Chondrocyte (in vitro differentiated cells): ENCODE data around the gene TBCEL. TPM values are rescaled to one million over a fixed set of nuclear protein-coding genes. Genes with fewer than 3 reads are reported as not detected.
A peak's percentile ranks its signal among the peaks of the same experiment; 100 is the strongest.

Experiments used
- DNase-seq: peaks from one replicate; pipeline ENCODE4 v3.0.0; 2021; ENCODE audit warnings: mixed read lengths, low spot score
- H3K27ac Mint-ChIP-seq: one replicate; pipeline ENCODE4 v1.8.0; 2021; ENCODE audit warnings: mild to moderate bottlenecking, moderate library complexity, mixed read lengths; ENCODE audit not compliant: unreplicated experiment
- H3K27me3 Mint-ChIP-seq: 2 replicates; pipeline ENCODE4 v1.8.0; 2021; ENCODE audit warnings: low read depth, mixed read lengths
- H3K36me3 Mint-ChIP-seq: 2 replicates; pipeline ENCODE4 v1.8.0; 2021; ENCODE audit warnings: low read depth, mixed read lengths
- H3K4me1 Mint-ChIP-seq: 2 replicates; pipeline ENCODE4 v1.8.0; 2021; ENCODE audit warnings: low read depth, mild to moderate bottlenecking, mixed read lengths
- H3K4me3 Mint-ChIP-seq: one replicate; pipeline ENCODE4 v1.8.0; 2021; ENCODE audit warnings: mild to moderate bottlenecking, moderate library complexity, mixed read lengths; ENCODE audit not compliant: unreplicated experiment
- H3K9me3 Mint-ChIP-seq: 2 replicates; pipeline ENCODE4 v1.8.0; 2021; ENCODE audit warnings: low read depth, mixed read lengths
- CTCF ChIP-seq: fragments of 200-600 bp; sonication (generic); IDR thresholded peaks from 2 replicates; pipeline ENCODE4 v1.5.0; 2021; ENCODE audit warnings: antibody characterized with exemption, mild to moderate bottlenecking, moderate library complexity
- total RNA-seq: library from RNA; stranded (reverse); gene quantifications from 3 replicates; pipeline ENCODE4 v1.2.1, GENCODE V29; 2021

TBCEL gene
- total RNA-seq, 1 donor from 2014 or later: 29.6 TPM

- DNase-seq: no peak
- Mint-ChIP-seq H3K9me3 (no peaks in the 10 kb centered on the region), H3K4me1 (no peaks in the 10 kb centered on the region), H3K27me3 (no peaks in the 10 kb centered on the region), H3K36me3 (peaks cover 14% of the 10 kb centered on the region), H3K4me3 (no peak overlapping the region), H3K27ac (no peak overlapping the region)
- TF ChIP-seq CTCF: no peak
These were observed 35.7 kb downstream of the TBCEL start for GRCh38 chr11:121059605-121060004.

DNA sequence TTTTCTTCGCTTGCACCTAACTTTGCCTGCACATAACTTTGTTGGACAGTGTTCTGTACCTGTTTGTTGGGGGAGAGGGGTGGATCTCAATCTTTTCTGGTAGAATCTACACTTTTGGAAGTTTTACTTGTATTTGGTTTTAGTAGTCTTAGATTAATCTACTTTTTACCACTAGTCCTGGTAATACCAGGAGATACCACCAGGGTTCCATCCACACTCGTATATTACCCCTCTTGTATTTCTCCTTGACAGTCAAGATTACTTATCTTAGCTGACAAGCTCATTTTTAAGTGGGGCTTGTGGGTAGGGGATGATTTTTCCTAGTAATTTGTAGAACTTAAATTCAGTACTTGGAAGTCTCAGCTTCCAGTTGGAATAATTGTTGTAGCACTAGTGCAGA, 39.8 kb downstream of the TBCEL start:
- DNase-seq: no peak
- Mint-ChIP-seq H3K27me3 (no peaks in the 10 kb centered on the region), H3K9me3 (no peaks in the 10 kb centered on the region), H3K4me3 (no peak overlapping the region), H3K4me1 (peaks cover 6% of the 10 kb centered on the region), H3K27ac (no peak overlapping the region), H3K36me3 (peaks cover 15% of the 10 kb centered on the region)
- TF ChIP-seq CTCF: peak; percentile 60

GRCh38 chr11:121066623-121067022, 42.7 kb downstream of the TBCEL start:
- DNase-seq: no peak
- H3K9me3 Mint-ChIP-seq: peaks cover 3% of the 10 kb centered on the region
- H3K36me3 Mint-ChIP-seq: peaks cover 25% of the 10 kb centered on the region
- no peak overlapping the region for H3K27ac Mint-ChIP-seq
- H3K4me3 Mint-ChIP-seq: no peak overlapping the region
- peaks cover 6% of the 10 kb centered on the region for H3K4me1 Mint-ChIP-seq
- no peaks in the 10 kb centered on the region for H3K27me3 Mint-ChIP-seq
- no peak for TF ChIP-seq CTCF

DNA sequence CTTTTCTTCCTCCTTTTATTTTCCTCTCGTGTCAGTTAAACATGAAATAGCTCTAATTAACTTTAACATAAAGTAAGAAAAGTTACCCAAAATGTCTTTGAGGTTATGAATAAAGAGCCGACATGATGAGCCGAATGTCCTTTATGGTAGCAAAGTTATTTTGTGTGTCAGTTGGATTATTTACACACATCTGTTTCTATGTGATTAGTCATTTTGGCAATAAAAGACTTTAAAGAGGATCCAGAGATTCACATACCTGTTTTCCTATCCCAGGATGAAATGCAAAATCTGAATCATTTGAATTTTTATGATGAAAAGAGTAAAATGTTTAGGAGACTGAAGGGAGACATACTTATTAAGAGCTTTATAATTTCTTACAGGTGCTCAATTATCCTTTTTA, 43.1 kb downstream of the TBCEL start:
- DNase-seq: no peak
- Mint-ChIP-seq H3K27ac (no peak overlapping the region), H3K27me3 (no peaks in the 10 kb centered on the region), H3K4me1 (peaks cover 6% of the 10 kb centered on the region), H3K9me3 (peaks cover 3% of the 10 kb centered on the region), H3K4me3 (no peak overlapping the region), H3K36me3 (peaks cover 29% of the 10 kb centered on the region)
- no peak for TF ChIP-seq CTCF

DNA sequence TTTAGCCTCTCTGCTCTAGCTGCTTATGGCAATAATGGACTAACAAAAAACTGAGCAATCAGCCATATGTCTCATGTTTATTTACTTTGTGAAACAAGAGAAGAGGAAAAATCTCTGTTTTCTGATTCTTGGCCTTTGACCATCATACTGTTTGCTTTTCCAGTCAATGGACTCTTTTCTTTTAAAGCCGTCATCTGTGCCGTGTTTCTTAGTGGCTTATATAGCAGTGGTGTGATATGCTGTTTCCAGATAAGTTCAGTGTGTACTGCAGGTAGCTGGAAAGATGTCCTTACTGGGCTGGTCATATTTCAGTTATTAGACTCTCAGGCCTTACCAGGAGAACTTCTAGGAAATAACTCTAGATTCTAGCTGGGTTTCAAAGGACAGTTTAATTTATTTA, 43.6 kb downstream of the TBCEL start:
- no peaks in the 10 kb centered on the region for H3K27me3 Mint-ChIP-seq
- peaks cover 3% of the 10 kb centered on the region for H3K9me3 Mint-ChIP-seq
- no peak overlapping the region for H3K4me3 Mint-ChIP-seq
- no peak overlapping the region for H3K27ac Mint-ChIP-seq
- peaks cover 6% of the 10 kb centered on the region for H3K4me1 Mint-ChIP-seq
- no peak for TF ChIP-seq CTCF
- DNase-seq: no peak
- peaks cover 29% of the 10 kb centered on the region for H3K36me3 Mint-ChIP-seq
